SJCRH30 (cell line): ENCODE data around the gene TOMM5. TPM values are rescaled to one million over a fixed set of nuclear protein-coding genes. Genes with fewer than 3 reads are reported as not detected.

Source experiments
- DNase-seq, 2 experiments: peaks; one replicate each; pipeline ENCODE4 v3.0.0-alpha.2; 2015 to 2020
- H3K27ac ChIP-seq: fragments of 250-450 bp; sonication (Bioruptor Pico); 2 replicates; pipeline ENCODE4 v1.5.1; 2020; ENCODE audit warnings: mild to moderate bottlenecking, moderate library complexity
- H3K27me3 ChIP-seq: fragments of 250-450 bp; sonication (Bioruptor Pico); 2 replicates; pipeline ENCODE4 v1.5.1; 2020; ENCODE audit warnings: mild to moderate bottlenecking, moderate library complexity
- H3K36me3 ChIP-seq: fragments of 250-450 bp; sonication (Bioruptor Pico); 2 replicates; pipeline ENCODE4 v1.5.1; 2020; ENCODE audit warnings: mild to moderate bottlenecking, moderate library complexity
- H3K4me1 ChIP-seq: fragments of 250-450 bp; sonication (Bioruptor Pico); 2 replicates; pipeline ENCODE4 v1.5.1; 2020; ENCODE audit warnings: mild to moderate bottlenecking, moderate library complexity
- H3K4me3 ChIP-seq: fragments of 250-450 bp; sonication (Bioruptor Pico); 2 replicates; pipeline ENCODE4 v1.5.1; 2020; ENCODE audit warnings: mild to moderate bottlenecking, moderate library complexity
- H3K9me3 ChIP-seq: fragments of 250-450 bp; sonication (Bioruptor Pico); replicated peaks from 2 replicates; pipeline ENCODE4 v1.5.1; 2020; ENCODE audit warnings: mild to moderate bottlenecking, moderate library complexity
- total RNA-seq: library from RNA; depleted of rRNA; stranded (reverse); fragments of >200 nt; shearing (Covaris generic); gene quantifications from 2 replicates; pipeline ENCODE4 v1.2.3, GENCODE V29; 2014

The TOMM5 gene
- total RNA-seq, 1 experiment from 2014 or later, result 396 TPM

GRCh38 chr9:37562826-37563225 is 29.6 kb downstream of the TOMM5 start:
- DNase-seq, result no peak
- Histone ChIP-seq H3K27me3 (no peaks in the 10 kb centered on the region), H3K4me3 (no peak overlapping the region), H3K4me1 (no peaks in the 10 kb centered on the region), H3K9me3 (peaks cover 2% of the 10 kb centered on the region), H3K27ac (no peak overlapping the region), H3K36me3 (peaks cover 37% of the 10 kb centered on the region)

- Histone ChIP-seq H3K27me3 (no peaks in the 10 kb centered on the region), H3K27ac (no peak overlapping the region), H3K4me3 (no peak overlapping the region), H3K36me3 (peaks cover 36% of the 10 kb centered on the region), H3K4me1 (no peaks in the 10 kb centered on the region), H3K9me3 (peaks cover 2% of the 10 kb centered on the region)
- DNase-seq, result no peak
These were observed 30.7 kb downstream of the TOMM5 start for GRCh38 chr9:37561682-37562081.

GRCh38 chr9:37559855-37560592 is 32.4 kb downstream of the TOMM5 start:
- Histone ChIP-seq H3K36me3 (peaks cover 30% of the 10 kb centered on the region), H3K4me1 (no peaks in the 10 kb centered on the region), H3K27ac (no peak overlapping the region), H3K4me3 (no peak overlapping the region), H3K27me3 (no peaks in the 10 kb centered on the region), H3K9me3 (peaks cover 2% of the 10 kb centered on the region)
- no peak for DNase-seq

- H3K27me3 ChIP-seq, result no peaks in the 10 kb centered on the region
- H3K27ac ChIP-seq, result no peak overlapping the region
- no peak overlapping the region for H3K4me3 ChIP-seq
- peaks cover 23% of the 10 kb centered on the region for H3K36me3 ChIP-seq
- no peaks in the 10 kb centered on the region for H3K4me1 ChIP-seq
- peaks cover 2% of the 10 kb centered on the region; the same call in 1 of the 2 replicates for H3K9me3 ChIP-seq
- DNase-seq, result no peak
These were observed 33.3 kb downstream of the TOMM5 start for GRCh38 chr9:37559125-37559524.

- Histone ChIP-seq H3K27me3 (no peaks in the 10 kb centered on the region), H3K4me1 (no peaks in the 10 kb centered on the region), H3K36me3 (peaks cover 13% of the 10 kb centered on the region), H3K4me3 (no peak overlapping the region), H3K9me3 (no peaks in the 10 kb centered on the region), H3K27ac (no peak overlapping the region)
- no peak for DNase-seq
These were observed 36.6 kb downstream of the TOMM5 start for GRCh38 chr9:37555786-37556185.

GRCh38 chr9:37554318-37554717 is 38.1 kb downstream of the TOMM5 start:
- Histone ChIP-seq H3K27me3 (no peaks in the 10 kb centered on the region), H3K27ac (no peak overlapping the region), H3K4me1 (no peaks in the 10 kb centered on the region), H3K9me3 (no peaks in the 10 kb centered on the region), H3K36me3 (peaks cover 10% of the 10 kb centered on the region), H3K4me3 (no peak overlapping the region)
- DNase-seq, result no peak

GRCh38 chr9:37551888-37552287 is 40.5 kb downstream of the TOMM5 start:
- DNase-seq, result no peak
- H3K4me1 ChIP-seq, result no peaks in the 10 kb centered on the region
- no peak overlapping the region for H3K4me3 ChIP-seq
- peaks cover 5% of the 10 kb centered on the region; the same call in 1 of the 2 replicates for H3K36me3 ChIP-seq
- no peaks in the 10 kb centered on the region for H3K9me3 ChIP-seq
- no peak overlapping the region for H3K27ac ChIP-seq
- no peaks in the 10 kb centered on the region for H3K27me3 ChIP-seq

GRCh38 chr9:37551468-37551867 is 40.9 kb downstream of the TOMM5 start:
- no peak overlapping the region for H3K4me3 ChIP-seq
- no peak overlapping the region for H3K27ac ChIP-seq
- peaks cover 5% of the 10 kb centered on the region; the same call in 1 of the 2 replicates for H3K36me3 ChIP-seq
- H3K9me3 ChIP-seq, result no peaks in the 10 kb centered on the region
- H3K4me1 ChIP-seq, result no peaks in the 10 kb centered on the region
- H3K27me3 ChIP-seq, result no peaks in the 10 kb centered on the region
- DNase-seq, result no peak

GRCh38 chr9:37550781-37551180 is 41.6 kb downstream of the TOMM5 start:
- H3K27ac ChIP-seq, result no peak overlapping the region
- DNase-seq, result no peak
- peaks cover 4% of the 10 kb centered on the region; the same call in 1 of the 2 replicates for H3K36me3 ChIP-seq
- H3K27me3 ChIP-seq, result no peaks in the 10 kb centered on the region
- H3K4me3 ChIP-seq, result no peak overlapping the region
- H3K4me1 ChIP-seq, result no peaks in the 10 kb centered on the region
- no peaks in the 10 kb centered on the region for H3K9me3 ChIP-seq

- Histone ChIP-seq H3K27me3 (no peaks in the 10 kb centered on the region), H3K4me1 (no peaks in the 10 kb centered on the region), H3K4me3 (no peak overlapping the region), H3K9me3 (no peaks in the 10 kb centered on the region), H3K27ac (no peak overlapping the region), H3K36me3 (peaks cover 2% of the 10 kb centered on the region)
- no peak for DNase-seq
These were observed 42.9 kb downstream of the TOMM5 start for GRCh38 chr9:37549527-37549926.

- Histone ChIP-seq H3K4me1 (no peaks in the 10 kb centered on the region), H3K4me3 (no peak overlapping the region), H3K9me3 (no peaks in the 10 kb centered on the region), H3K27me3 (no peaks in the 10 kb centered on the region), H3K27ac (no peak overlapping the region), H3K36me3 (peaks cover 10% of the 10 kb centered on the region)
- no peak for DNase-seq
These were observed 45.0 kb downstream of the TOMM5 start for GRCh38 chr9:37547328-37547878.

- Histone ChIP-seq H3K9me3 (no peaks in the 10 kb centered on the region), H3K27ac (no peak overlapping the region), H3K27me3 (no peaks in the 10 kb centered on the region), H3K4me3 (no peak overlapping the region), H3K36me3 (peaks cover 20% of the 10 kb centered on the region), H3K4me1 (no peaks in the 10 kb centered on the region)
- DNase-seq, result no peak
These were observed 48.9 kb downstream of the TOMM5 start for GRCh38 chr9:37543468-37543867.

GRCh38 chr9:37542895-37543294 is 49.5 kb downstream of the TOMM5 start:
- no peaks in the 10 kb centered on the region for H3K27me3 ChIP-seq
- H3K4me1 ChIP-seq, result no peaks in the 10 kb centered on the region
- H3K9me3 ChIP-seq, result no peaks in the 10 kb centered on the region
- no peak for DNase-seq
- no peak overlapping the region for H3K27ac ChIP-seq
- H3K36me3 ChIP-seq, result peaks cover 23% of the 10 kb centered on the region
- H3K4me3 ChIP-seq, result no peak overlapping the region

- Histone ChIP-seq H3K4me1 (no peaks in the 10 kb centered on the region), H3K9me3 (no peaks in the 10 kb centered on the region), H3K36me3 (peaks cover 25% of the 10 kb centered on the region), H3K27ac (no peak overlapping the region), H3K4me3 (no peak overlapping the region), H3K27me3 (no peaks in the 10 kb centered on the region)
- DNase-seq, result no peak
These were observed 49.9 kb downstream of the TOMM5 start for GRCh38 chr9:37542488-37542887.

GRCh38 chr9:37541465-37541864 is 50.9 kb downstream of the TOMM5 start:
- H3K9me3 ChIP-seq, result no peaks in the 10 kb centered on the region
- no peaks in the 10 kb centered on the region for H3K27me3 ChIP-seq
- H3K4me1 ChIP-seq, result no peaks in the 10 kb centered on the region
- no peak overlapping the region for H3K27ac ChIP-seq
- H3K4me3 ChIP-seq, result no peak overlapping the region
- H3K36me3 ChIP-seq, result peaks cover 34% of the 10 kb centered on the region
- no peak for DNase-seq

GRCh38 chr9:37540634-37541033 is 51.8 kb downstream of the TOMM5 start:
- Histone ChIP-seq H3K9me3 (no peaks in the 10 kb centered on the region), H3K27me3 (no peaks in the 10 kb centered on the region), H3K27ac (no peak overlapping the region), H3K4me1 (no peaks in the 10 kb centered on the region), H3K36me3 (peaks cover 36% of the 10 kb centered on the region), H3K4me3 (no peak overlapping the region)
- DNase-seq, result no peak
